A549 (cell line): ENCODE data around the gene CATSPERZ. TPM values are rescaled to one million over a fixed set of nuclear protein-coding genes. Genes with fewer than 3 reads are reported as not detected.

ENCODE experiments used
- ATAC-seq, 2 experiments: fragments of 200-7000 bp in 1 of 2; fragments of >200 bp in 1 of 2; cut with Nextera tagmentation in 1 of 2; cut with Tn5 transposase in 1 of 2; 3 replicates each; pipeline versions ENCODE4 v1.8.0 to v1.9.1; 2018 to 2020; ENCODE audit warnings: mild to moderate bottlenecking in 1 of 2, moderate library complexity in 1 of 2
- CTCF ChIA-PET: fragments of 300-600 bp; sonication (Branson Sonifier 250); formaldehyde crosslinking; extraction: SDS; loops from one replicate; lab custom pipeline; 2021; ENCODE audit warnings: antibody characterized with exemption, inconsistent platforms; lab: Yijun Ruan, JAX
- POLR2A ChIA-PET: fragments of 350-600 bp; formaldehyde crosslinking; extraction: SDS; loops from one replicate; lab custom pipeline; 2021; ENCODE audit warnings: antibody characterized with exemption, inconsistent platforms; lab: Yijun Ruan, JAX
- DNase-seq, 2 experiments: peaks; one replicate each; pipeline versions ENCODE4 v3.0.0 to v3.0.0-alpha.2; 2011 to 2016; ENCODE audit warnings: low read depth in 1 of 2, low spot score in 1 of 2
- FAIRE-seq: peaks from 2 replicates; lab custom pipeline; 2011; peaks lifted over from hg19 to GRCh38; lab: Jason Lieb, UNC
- H3K27ac ChIP-seq, 2 experiments: fragments of >200 bp; sonication (Bioruptor Twin); formaldehyde crosslinking; 3 replicates each; pipeline ENCODE4 v1.5.1; 2016 to 2017
- H3K4me1 ChIP-seq: fragments of >200 bp; sonication (Bioruptor Twin); formaldehyde crosslinking; 3 replicates; pipeline ENCODE4 v1.6.1; 2016
- H3K4me2 ChIP-seq: fragments of >200 bp; sonication (Bioruptor Twin); formaldehyde crosslinking; 3 replicates; pipeline ENCODE4 v1.6.1; 2016
- H3K4me3 ChIP-seq: fragments of >200 bp; sonication (Bioruptor Twin); formaldehyde crosslinking; 3 replicates; pipeline ENCODE4 v1.5.1; 2016
- H3K9me3 ChIP-seq: fragments of >200 bp; sonication (Bioruptor Twin); formaldehyde crosslinking; 3 replicates; pipeline ENCODE4 v1.6.1; 2016
- ATOH8 ChIP-seq: fragments of 250-450 bp; sonication (Bioruptor Pico); IDR thresholded peaks from 2 replicates; pipeline ENCODE4 v1.5.0; 2020; ENCODE audit warnings: low read depth, mild to moderate bottlenecking, moderate library complexity
- BCL3 ChIP-seq: fragments of >200 bp; sonication (Bioruptor Twin); formaldehyde crosslinking; IDR thresholded peaks from 3 replicates; pipeline ENCODE4 v1.6.1; 2016
- BHLHE40 ChIP-seq: IDR thresholded peaks from 2 replicates; pipeline ENCODE4 v1.6.1; 2012; ENCODE audit warnings: low read depth, low read length, inconsistent platforms
- CBX2 ChIP-seq: fragments of 200-600 bp; sonication (generic); IDR thresholded peaks from 2 replicates; pipeline ENCODE4 v1.6.1; 2016; ENCODE audit warnings: low read depth, mild to moderate bottlenecking, borderline replicate concordance
- CEBPB ChIP-seq, 2 experiments: fragments of >200 bp in 1 of 2; sonication (Bioruptor Twin) in 1 of 2; formaldehyde crosslinking in 1 of 2; IDR thresholded peaks; 2 replicates each; pipeline ENCODE4 v1.6.1; 2012 to 2016
- EHF ChIP-seq: fragments of 250-450 bp; sonication (Bioruptor Pico); IDR thresholded peaks from 2 replicates; pipeline ENCODE4 v1.5.0; 2020; ENCODE audit warnings: mild to moderate bottlenecking
- ELK1 ChIP-seq: fragments of 150-350 bp; IDR thresholded peaks from 2 replicates; pipeline ENCODE4 v1.6.1; 2014; ENCODE audit warnings: low read depth, mild to moderate bottlenecking, low read length
- EP300 ChIP-seq, 2 experiments: fragments of >200 bp; sonication (Bioruptor Twin); formaldehyde crosslinking; IDR thresholded peaks; 2 replicates in 1 of 2; 3 replicates in 1 of 2; pipeline ENCODE4 v1.6.1; 2016 to 2017
- ESRRA ChIP-seq: fragments of 150-350 bp; IDR thresholded peaks from 2 replicates; pipeline ENCODE4 v1.6.1; 2014; ENCODE audit warnings: mild to moderate bottlenecking, low read length, borderline replicate concordance
- FOSL2 ChIP-seq, 2 experiments: fragments of 450-650 bp in 1 of 2; fragments of >200 bp in 1 of 2; sonication (Bioruptor Twin) in 1 of 2; formaldehyde crosslinking; IDR thresholded peaks; 2 replicates each; pipeline versions ENCODE4 v1.5.0 to v1.6.1; 2016 to 2020; ENCODE audit warnings: mild to moderate bottlenecking in 1 of 2, moderate library complexity in 1 of 2
- JUNB ChIP-seq: fragments of >200 bp; sonication (Bioruptor Twin); formaldehyde crosslinking; IDR thresholded peaks from 2 replicates; pipeline ENCODE4 v1.6.1; 2016
- NPAS2 ChIP-seq: fragments of 250-450 bp; sonication (Bioruptor Pico); IDR thresholded peaks from 2 replicates; pipeline ENCODE4 v1.8.0; 2022; ENCODE audit warnings: mild to moderate bottlenecking, moderate library complexity, borderline replicate concordance
- POLR2A ChIP-seq: IDR thresholded peaks from 2 replicates; pipeline ENCODE4 v1.6.1; 2012; ENCODE audit warnings: mild to moderate bottlenecking, low read length
- REST ChIP-seq: fragments of 200-600 bp; sonication (generic); IDR thresholded peaks from 2 replicates; pipeline ENCODE4 v1.6.1; 2016; ENCODE audit warnings: antibody characterized with exemption, mild to moderate bottlenecking, moderate library complexity
- TP53 ChIP-seq: fragments of 250-450 bp; sonication (Bioruptor Pico); IDR thresholded peaks from 2 replicates; pipeline ENCODE4 v1.5.0; 2021; ENCODE audit warnings: mild to moderate bottlenecking, moderate library complexity
- WGBS: methylation state at CpG from one replicate; pipeline ENCODE4 v1.1.6; 2017; ENCODE audit errors: missing lambda C conversion rate; 5-methylcytosine and 5-hydroxymethylcytosine counted together
- polyA plus RNA-seq, 4 experiments: library from polyadenylated mRNA; depleted of rRNA in 3 of 4; stranded (reverse); fragments of >200 nt; fragmentation: RNase III in 1 of 4; extraction: RNeasy Plus Mini Kit Qiagen cat#74134 plus additional on column Dnase treatment in 1 of 4; gene quantifications; 2 replicates in 3 of 4; 3 replicates in 1 of 4; pipeline ENCODE4 v1.2.3, GENCODE V29; 2011 to 2017

The CATSPERZ gene
- polyA plus RNA-seq, 2 of the 4 experiments (the other 2 are of a cell fraction), result 1.9 to 3.4 TPM

GRCh38 chr11:64312947-64313346 is 12.8 kb downstream of the CATSPERZ start:
- Histone ChIP-seq H3K4me3 (no peak overlapping the region), H3K4me1 (peaks cover 6% of the 10 kb centered on the region), H3K27ac (no peak overlapping the region), H3K9me3 (no peaks in the 10 kb centered on the region), H3K4me2 (no peak overlapping the region)
- FAIRE-seq (no peak), ATAC-seq (no peak), DNase-seq (no peak)
- no peak for TF ChIP-seq POLR2A
- no peak for TF ChIP-seq EP300 (IDR thresholded peaks at IDR 0.05)
- no peak for TF ChIP-seq BCL3
- no peak for TF ChIP-seq ELK1
- no peak for TF ChIP-seq EHF (CRISPR knock-in tag)
- no peak for TF ChIP-seq CEBPB (IDR thresholded peaks at IDR 0.05)
- TF ChIP-seq CBX2, result no peak
- no peak for TF ChIP-seq ESRRA
- no peak for TF ChIP-seq NPAS2
- 90% methylated on average over 10 of the region's 10 CpGs for WGBS
- ChIA-PET POLR2A (no interaction called here), CTCF (interaction anchor here (0.8 to 20.7 kb wide), 6 partner anchors 8 to 376 kb away, joined by 3 to 996 read pairs (median 14); partner anchors contain the start of genes CCDC88B, ESRRA and RPS6KA4)

GRCh38 chr11:64313491-64314145 is 13.5 kb downstream of the CATSPERZ start:
- DNase-seq (no peak), FAIRE-seq (no peak), ATAC-seq (no peak)
- CTCF ChIA-PET, result interaction anchor here (0.8 to 20.7 kb wide), 9 partner anchors 8 to 375 kb away, joined by 3 to 996 read pairs (median 6); partner anchors contain the start of genes CCDC88B, ESRRA and RPS6KA4
- Histone ChIP-seq H3K4me2 (no peak overlapping the region), H3K4me1 (peaks cover 6% of the 10 kb centered on the region), H3K27ac (peak overlapping the region in 1 of 2 experiments; percentile 38; a peak in 2 of 6 replicates), H3K4me3 (no peak overlapping the region), H3K9me3 (no peaks in the 10 kb centered on the region)
- POLR2A ChIA-PET, result no interaction called here
- WGBS, result 90% methylated on average over 17 of the region's 18 CpGs
- no peak for TF ChIP-seq ATOH8 (CRISPR knock-in tag)
- TF ChIP-seq REST, result no peak
- no peak for TF ChIP-seq FOSL2 (IDR thresholded peaks at IDR 0.05)
- no peak for TF ChIP-seq FOSL2 (CRISPR knock-in tag; IDR thresholded peaks at IDR 0.05)
- TF ChIP-seq TP53, result no peak
- TF ChIP-seq BHLHE40, result no peak
- no peak for TF ChIP-seq EHF (CRISPR knock-in tag)
- TF ChIP-seq ELK1, result no peak
- no peak for TF ChIP-seq JUNB
- TF ChIP-seq, all 56 proteins: peak for 0
